ENCODE data around the gene KIAA1755.

DNA sequence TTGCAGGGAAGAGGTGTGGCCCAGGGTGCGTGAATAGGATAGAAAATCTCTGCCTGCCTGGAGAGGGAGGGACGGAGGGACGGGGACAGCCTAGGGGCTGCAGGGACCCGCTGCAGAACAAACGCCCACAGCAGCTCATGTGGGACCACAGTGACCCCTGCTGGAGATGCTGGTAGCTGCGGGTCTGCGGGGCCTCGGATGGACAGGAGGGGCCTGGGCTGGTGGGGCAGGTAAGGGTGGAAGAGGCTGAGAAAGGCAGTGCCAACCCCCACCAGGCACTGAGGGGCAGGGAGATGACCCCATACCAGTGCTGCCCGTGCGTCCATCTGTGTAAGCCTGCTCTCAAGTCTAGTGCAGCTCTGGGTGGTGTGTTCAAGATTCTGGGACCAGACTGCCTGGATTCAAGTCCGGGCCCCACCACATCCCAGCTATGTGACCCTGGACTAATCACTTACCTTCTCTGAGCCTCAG is 39.4 kb downstream of the KIAA1755 start:
- no peak for TF ChIP-seq IRF2 (CRISPR knock-in tag; IDR thresholded peaks at IDR 0.05)
- TF ChIP-seq ETS1 (conservative IDR thresholded peaks at IDR 0.05; ENCODE audit: control insufficient read depth, low read depth, low read length), result no peak
- no peak for TF ChIP-seq PTBP1 (IDR thresholded peaks at IDR 0.05; ENCODE audit: low read depth, low read length)

Measured in K562 (cell line).